Measurements from ENCODE around the gene SPSB2.
"Not testable (repeated sequence)": the region's sequence is repeated elsewhere in the genome, so short reads cannot be mapped to it uniquely, and the experiment has no call there.

Gene SPSB2

GRCh38 chr12:6896846-6897435 lies 23.8 kb upstream of the SPSB2 start:
- DNase-seq: no peak
- Histone ChIP-seq H3K4me3 (ENCODE audit: low read length) (no peak overlapping the region), H3K9me3 (replicated peaks; ENCODE audit: insufficient read depth, low read length) (no peaks in the 10 kb centered on the region), H4K20me1 (ENCODE audit: insufficient read depth, low read length) (no peaks in the 10 kb centered on the region), H3K79me2 (ENCODE audit: low read length) (no peaks in the 10 kb centered on the region), H3K9me2 (replicated peaks; ENCODE audit: insufficient read depth, low read length) (no peaks in the 10 kb centered on the region), H3K9ac (ENCODE audit: low read length) (no peak overlapping the region), H3K36me3 (replicated peaks; ENCODE audit: insufficient read depth, low read length) (no peaks in the 10 kb centered on the region), H3K4me1 (ENCODE audit: low read length) (0 out of 2 replicates have a peak, but pooled peaks cover under 1% of the 10 kb centered on the region), H2AFZ (ENCODE audit: low read length) (no peak overlapping the region), H3K27me3 (replicated peaks; ENCODE audit: insufficient read depth, low read length) (no peaks in the 10 kb centered on the region), H3K27ac (ENCODE audit: low read length) (no peak overlapping the region), H3F3A (ENCODE audit: insufficient read depth, low read length) (no peaks in the 10 kb centered on the region), H3K4me2 (ENCODE audit: low read depth, low read length) (no peak overlapping the region)
- TF ChIP-seq EZH2phosphoT487 (IDR thresholded peaks at IDR 0.05; ENCODE audit: low read length) (no peak), CTCF (IDR thresholded peaks at IDR 0.05; ENCODE audit: low read length) (no peak), EZH2 (optimal IDR thresholded peaks at IDR 0.05; ENCODE audit: low read depth, low read length) (no peak)

- H3F3A ChIP-seq (ENCODE audit: insufficient read depth, low read length): peaks cover 9% of the 10 kb centered on the region; the same call in 1 of the 2 replicates
- H3K4me3 ChIP-seq (ENCODE audit: low read length): no peak overlapping the region
- no peaks in the 10 kb centered on the region for H4K20me1 ChIP-seq (ENCODE audit: insufficient read depth, low read length)
- no peaks in the 10 kb centered on the region for H3K27me3 ChIP-seq (replicated peaks; ENCODE audit: insufficient read depth, low read length)
- H3K79me2 ChIP-seq (ENCODE audit: low read length): no peaks in the 10 kb centered on the region
- DNase-seq: no peak
- H3K4me2 ChIP-seq (ENCODE audit: low read depth, low read length): no peak overlapping the region
- no peaks in the 10 kb centered on the region for H3K36me3 ChIP-seq (replicated peaks; ENCODE audit: insufficient read depth, low read length)
- H2AFZ ChIP-seq (ENCODE audit: low read length): no peak overlapping the region
- H3K9ac ChIP-seq (ENCODE audit: low read length): no peak overlapping the region
- H3K4me1 ChIP-seq (ENCODE audit: low read length): peaks cover 11% of the 10 kb centered on the region
- no peak for TF ChIP-seq CTCF (IDR thresholded peaks at IDR 0.05; ENCODE audit: low read length)
- no peak for TF ChIP-seq EZH2 (optimal IDR thresholded peaks at IDR 0.05; ENCODE audit: low read depth, low read length)
- H3K9me2 ChIP-seq (replicated peaks; ENCODE audit: insufficient read depth, low read length): no peaks in the 10 kb centered on the region
- H3K9me3 ChIP-seq (replicated peaks; ENCODE audit: insufficient read depth, low read length): no peaks in the 10 kb centered on the region
- H3K27ac ChIP-seq (ENCODE audit: low read length): no peak overlapping the region
Measured at GRCh38 chr12:6894321-6894720, 21.2 kb upstream of the SPSB2 start.

GRCh38 chr12:6892683-6893082 lies 19.6 kb upstream of the SPSB2 start:
- H3F3A ChIP-seq (ENCODE audit: insufficient read depth, low read length); H3K9me2 ChIP-seq (replicated peaks; ENCODE audit: insufficient read depth, low read length); H3K4me3 ChIP-seq (ENCODE audit: low read length); H3K27me3 ChIP-seq (replicated peaks; ENCODE audit: insufficient read depth, low read length); H2AFZ ChIP-seq (ENCODE audit: low read length); H3K27ac ChIP-seq (ENCODE audit: low read length); H3K9ac ChIP-seq (ENCODE audit: low read length); H4K20me1 ChIP-seq (ENCODE audit: insufficient read depth, low read length); DNase-seq; H3K9me3 ChIP-seq (replicated peaks; ENCODE audit: insufficient read depth, low read length); H3K4me2 ChIP-seq (ENCODE audit: low read depth, low read length); H3K79me2 ChIP-seq (ENCODE audit: low read length); H3K36me3 ChIP-seq (replicated peaks; ENCODE audit: insufficient read depth, low read length): not testable (repeated sequence)
- peaks cover 11% of the 10 kb centered on the region for H3K4me1 ChIP-seq (ENCODE audit: low read length)

- no peaks in the 10 kb centered on the region for H3K9me2 ChIP-seq (replicated peaks; ENCODE audit: insufficient read depth, low read length)
- TF ChIP-seq EZH2 (optimal IDR thresholded peaks at IDR 0.05; ENCODE audit: low read depth, low read length): no peak
- no peak for TF ChIP-seq CTCF (IDR thresholded peaks at IDR 0.05; ENCODE audit: low read length)
- no peak for TF ChIP-seq EZH2phosphoT487 (IDR thresholded peaks at IDR 0.05; ENCODE audit: low read length)
- H2AFZ ChIP-seq (ENCODE audit: low read length): peak overlapping the region; percentile 42
- no peak for DNase-seq
- peak overlapping the region; percentile 77 for H3K27ac ChIP-seq (ENCODE audit: low read length)
- no peaks in the 10 kb centered on the region for H4K20me1 ChIP-seq (ENCODE audit: insufficient read depth, low read length)
- no peaks in the 10 kb centered on the region for H3K27me3 ChIP-seq (replicated peaks; ENCODE audit: insufficient read depth, low read length)
- peak overlapping the region; percentile 46 for H3K4me3 ChIP-seq (ENCODE audit: low read length)
- H3F3A ChIP-seq (ENCODE audit: insufficient read depth, low read length): peaks cover 9% of the 10 kb centered on the region; the same call in 1 of the 2 replicates
- H3K9ac ChIP-seq (ENCODE audit: low read length): peak overlapping the region; percentile 64
- no peaks in the 10 kb centered on the region for H3K9me3 ChIP-seq (replicated peaks; ENCODE audit: insufficient read depth, low read length)
- no peaks in the 10 kb centered on the region for H3K79me2 ChIP-seq (ENCODE audit: low read length)
- peaks cover 11% of the 10 kb centered on the region for H3K4me1 ChIP-seq (ENCODE audit: low read length)
- H3K36me3 ChIP-seq (replicated peaks; ENCODE audit: insufficient read depth, low read length): no peaks in the 10 kb centered on the region
- peak overlapping the region; percentile 63 for H3K4me2 ChIP-seq (ENCODE audit: low read depth, low read length)
Measured at GRCh38 chr12:6891646-6892001, 18.5 kb upstream of the SPSB2 start.
